ENCODE data around the gene CCDC142.
A peak's percentile ranks its signal among the peaks of the same experiment; 100 is the strongest.

Gene CCDC142

GRCh38 chr2:74482801-74483674, at the start of gene CCDC142, which contains the start of gene TTC31:
TSS of gene CCDC142 (minus strand) at chr2:74482998. CDS start at chr2:74482837, 161 bp downstream.
TSS of gene TTC31 (plus strand) at chr2:74483081. CDS start at chr2:74483096, 15 bp downstream.
- peak; percentile 66 for DNase-seq (ENCODE audit: low read depth)

- no peak for DNase-seq (ENCODE audit: low read depth)
Measured at GRCh38 chr2:74532222-74532621, 49.4 kb upstream of the CCDC142 start.

- no peak for DNase-seq (ENCODE audit: low read depth)
Measured at GRCh38 chr2:74531666-74532065, 48.9 kb upstream of the CCDC142 start.

- no peak for DNase-seq (ENCODE audit: low read depth)
Measured at GRCh38 chr2:74530239-74531187, 47.7 kb upstream of the CCDC142 start.

- peak; percentile 75 for DNase-seq (ENCODE audit: low read depth)
Measured at GRCh38 chr2:74529357-74530238, 46.8 kb upstream of the CCDC142 start, which contains the start of the genes AUP1 and HTRA2. TSS of gene AUP1 (minus strand) at chr2:74529706. CDS start at chr2:74529629, 77 bp downstream. TSS of gene HTRA2 (plus strand) at chr2:74529933. CDS start at chr2:74530007, 74 bp downstream.

GRCh38 chr2:74528600-74529356, 46.0 kb upstream of the CCDC142 start:
- DNase-seq (ENCODE audit: low read depth): no peak

GRCh38 chr2:74527741-74528140, 44.9 kb upstream of the CCDC142 start:
- no peak for DNase-seq (ENCODE audit: low read depth)

GRCh38 chr2:74526649-74527230, 43.9 kb upstream of the CCDC142 start:
- no peak for DNase-seq (ENCODE audit: low read depth)

GRCh38 chr2:74525717-74526648, 43.2 kb upstream of the CCDC142 start, which contains the start of gene DQX1:
TSS of gene DQX1 (minus strand) at chr2:74526231. CDS start at chr2:74525729, 502 bp downstream.
- DNase-seq (ENCODE audit: low read depth): no peak

GRCh38 chr2:74524955-74525716, 42.3 kb upstream of the CCDC142 start:
- no peak for DNase-seq (ENCODE audit: low read depth)

GRCh38 chr2:74524005-74524404, 41.2 kb upstream of the CCDC142 start:
- no peak for DNase-seq (ENCODE audit: low read depth)

GRCh38 chr2:74522516-74522915, 39.7 kb upstream of the CCDC142 start:
- no peak for DNase-seq (ENCODE audit: low read depth)

- DNase-seq (ENCODE audit: low read depth): no peak
Measured at GRCh38 chr2:74516650-74517049, 33.9 kb upstream of the CCDC142 start.

- no peak for DNase-seq (ENCODE audit: low read depth)
Measured at GRCh38 chr2:74515981-74516633, 33.3 kb upstream of the CCDC142 start.

- no peak for DNase-seq (ENCODE audit: low read depth)
Measured at GRCh38 chr2:74515271-74515980, 32.6 kb upstream of the CCDC142 start.

GRCh38 chr2:74514368-74515270, 31.8 kb upstream of the CCDC142 start, which contains the start of gene TLX2:
TSS of gene TLX2 (plus strand) at chr2:74514450. CDS start at chr2:74514807, 357 bp downstream.
- DNase-seq (ENCODE audit: low read depth): no peak

Data from stimulated activated CD8-positive, alpha-beta memory T cell treated with anti-CD3 and anti-CD28 coated beads, Interleukin-15, amount 100 ng/mL, for 24 hours (primary cell).